Motor neuron (in vitro differentiated cells): ENCODE results near the gene SLC35G6. TPM values are rescaled to one million over a fixed set of nuclear protein-coding genes. Genes with fewer than 3 reads are reported as not detected.

Source experiments
- ATAC-seq, 8 experiments: fragments of 200-7000 bp; cut with Tn5 transposase; replicated peaks in 6 of 8; 2 replicates each; pipeline ENCODE4 v1.8.0; 2021; ENCODE audit warnings: mild to moderate bottlenecking in 8 of 8, moderate library complexity in 8 of 8
- H3K27ac ChIP-seq, 2 donors: fragments of 250-450 bp; sonication (Bioruptor Pico); 2 replicates each; pipeline ENCODE4 v1.9.0; 2021; ENCODE audit warnings: antibody characterized with exemption in 2 of 2, mild to moderate bottlenecking in 2 of 2, moderate library complexity in 1 of 2
- H3K4me1 ChIP-seq, 2 donors: fragments of 250-450 bp; sonication (Bioruptor Pico); replicated peaks in 1 of 2; 2 replicates each; pipeline ENCODE4 v1.6.1; 2021; ENCODE audit warnings: antibody characterized with exemption in 2 of 2, mild to moderate bottlenecking in 2 of 2, moderate library complexity in 1 of 2
- H3K4me3 ChIP-seq, 5 donors: fragments of 250-450 bp; sonication (Bioruptor Pico); 2 replicates each; pipeline ENCODE4 v1.9.0; 2021; ENCODE audit warnings: antibody characterized with exemption in 5 of 5, mild to moderate bottlenecking in 5 of 5, moderate library complexity in 4 of 5
- WGBS, 10 experiments: fragments of 450-650 bp; shearing (Covaris generic); methylation state at CpG; one replicate each; pipeline ENCODE4 v1.0.0; 2022; 5-methylcytosine and 5-hydroxymethylcytosine counted together
- in situ Hi-C, 9 experiments: fragments of 400-800 bp; cut with MboI; loops; one replicate each; pipeline ENCODE4 v1.15.0; 2021; ENCODE audit warnings: low sequenced_read_pairs in 9 of 9, low pct_unique_long_range_greater_than_20kb in 2 of 9; ENCODE audit not compliant: unreplicated experiment in 9 of 9
- total RNA-seq, 8 experiments: library from RNA; unstranded; fragments of 300-600 nt; gene quantifications; 2 replicates each; pipeline versions ENCODE4 v1.2.3 to v1.2.4, GENCODE V29; 2022

Gene SLC35G6
- total RNA-seq, 8 experiments from 2014 or later: 0.49 to 1.9 (median 0.86) TPM

- WGBS, 10 experiments: 0 to 80% (median 33%) methylated on average over 1 to 3 of the region's 3 CpGs; no CpG with 5 or more reads in 2 of the 10 experiments
- Histone ChIP-seq H3K4me3 (peak overlapping the region; percentile 50 to 83 (median 53)), H3K27ac (no peak overlapping the region), H3K4me1 (peaks cover 21 to 27% of the 10 kb centered on the region in 2 donors)
- no peak for ATAC-seq
- in situ Hi-C loops: no loop called here
Observed at GRCh38 chr17:7486181-7486580, 4.9 kb downstream of the SLC35G6 start.

- H3K4me3 ChIP-seq: no peak overlapping the region
- H3K27ac ChIP-seq: no peak overlapping the region
- H3K4me1 ChIP-seq: peaks cover 17 to 18% of the 10 kb centered on the region in 2 donors
- in situ Hi-C loops: no loop called here
- no peak for ATAC-seq
- 56 to 100% (median 92%) methylated on average over 1 to 8 of the region's 8 CpGs; no CpG with 5 or more reads in 1 of the 10 experiments for WGBS, 10 experiments
Observed at GRCh38 chr17:7490144-7490543, 8.9 kb downstream of the SLC35G6 start.

GRCh38 chr17:7491583-7491982 lies 10.3 kb downstream of the SLC35G6 start:
- in situ Hi-C loops: no loop called here
- Histone ChIP-seq H3K4me1 (peaks cover 9 to 10% of the 10 kb centered on the region in 2 donors), H3K4me3 (no peak overlapping the region), H3K27ac (no peak overlapping the region)
- no peak for ATAC-seq
- 86 to 100% (median 100%) methylated on average over 1 of the region's 1 CpG; no CpG with 5 or more reads in 7 of the 10 experiments for WGBS, 10 experiments

- in situ Hi-C loops: no loop called here
- Histone ChIP-seq H3K4me3 (no peak overlapping the region), H3K4me1 (peaks cover 2% of the 10 kb centered on the region in 2 donors), H3K27ac (no peak overlapping the region)
- 80 to 100% (median 93%) methylated on average over 1 to 3 of the region's 3 CpGs; no CpG with 5 or more reads in 1 of the 10 experiments for WGBS, 10 experiments
- ATAC-seq: no peak
Observed at GRCh38 chr17:7493941-7494340, 12.7 kb downstream of the SLC35G6 start.

DNA sequence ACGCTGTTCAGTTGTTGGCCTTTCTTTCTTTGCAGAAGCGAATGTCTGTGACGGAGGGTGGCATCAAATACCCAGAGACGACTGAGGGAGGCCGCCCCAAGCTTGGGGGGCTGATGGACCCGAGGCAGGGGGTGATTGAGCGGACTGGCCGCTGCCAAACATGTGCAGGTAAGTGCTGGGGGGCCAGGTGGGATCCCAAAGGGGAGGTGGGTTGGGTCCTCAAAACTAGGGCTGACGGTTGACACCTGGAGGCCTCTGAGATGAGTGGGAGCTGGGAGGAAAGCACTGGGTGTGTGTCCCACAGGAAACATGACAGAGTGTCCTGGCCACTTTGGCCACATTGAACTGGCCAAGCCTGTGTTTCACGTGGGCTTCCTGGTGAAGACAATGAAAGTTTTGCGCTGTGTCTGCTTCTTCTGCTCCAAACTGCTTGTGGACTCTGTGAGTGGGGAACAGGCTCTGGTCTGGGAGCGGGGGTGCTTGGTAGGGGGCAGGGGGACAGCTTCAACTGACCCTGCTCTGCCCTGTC lies 14.7 kb downstream of the SLC35G6 start:
- no peaks in the 10 kb centered on the region for H3K4me1 ChIP-seq
- in situ Hi-C loops: no loop called here
- 87 to 100% (median 98%) methylated on average over 1 to 7 of the region's 12 CpGs; no CpG with 5 or more reads in 6 of the 10 experiments for WGBS, 10 experiments
- H3K4me3 ChIP-seq: no peak overlapping the region
- ATAC-seq: peak in 3 of 8 experiments; percentile 9 to 30 (median 21)
- no peak overlapping the region for H3K27ac ChIP-seq

DNA sequence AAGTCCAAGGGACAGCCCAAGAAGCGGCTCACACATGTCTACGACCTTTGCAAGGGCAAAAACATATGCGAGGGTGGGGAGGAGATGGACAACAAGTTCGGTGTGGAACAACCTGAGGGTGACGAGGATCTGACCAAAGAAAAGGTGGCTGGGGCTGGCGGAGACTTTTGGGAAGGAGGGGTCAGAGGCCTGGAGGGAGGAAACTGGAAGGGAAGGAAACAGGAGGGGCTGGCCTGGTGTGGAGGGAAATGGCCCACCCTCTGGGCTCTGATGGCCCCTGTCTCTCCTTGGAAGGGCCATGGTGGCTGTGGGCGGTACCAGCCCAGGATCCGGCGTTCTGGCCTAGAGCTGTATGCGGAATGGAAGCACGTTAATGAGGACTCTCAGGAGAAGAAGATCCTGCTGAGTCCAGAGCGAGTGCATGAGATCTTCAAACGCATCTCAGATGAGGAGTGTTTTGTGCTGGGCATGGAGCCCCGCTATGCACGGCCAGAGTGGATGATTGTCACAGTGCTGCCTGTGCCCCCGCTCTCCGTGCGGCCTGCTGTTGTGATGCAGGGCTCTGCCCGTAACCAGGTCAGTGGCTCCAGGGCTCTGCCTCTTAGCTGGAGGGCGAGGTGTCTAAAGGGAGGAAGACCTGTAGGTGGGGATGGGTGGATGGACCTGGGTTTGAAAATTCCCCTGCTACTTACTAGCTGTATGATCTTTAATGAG lies 15.4 kb downstream of the SLC35G6 start:
- in situ Hi-C loops: no loop called here
- Histone ChIP-seq H3K27ac (no peak overlapping the region), H3K4me3 (no peak overlapping the region), H3K4me1 (no peaks in the 10 kb centered on the region)
- ATAC-seq: peak in 7 of 8 experiments; percentile 2 to 31 (median 9)
- WGBS, 10 experiments: 78 to 100% (median 95%) methylated on average over 2 to 6 of the region's 20 CpGs; no CpG with 5 or more reads in 5 of the 10 experiments

GRCh38 chr17:7497228-7497627 lies 16.0 kb downstream of the SLC35G6 start:
- no peak overlapping the region for H3K4me3 ChIP-seq

GRCh38 chr17:7497636-7498035 lies 16.4 kb downstream of the SLC35G6 start:
- 82 to 100% (median 100%) methylated on average over 2 to 4 of the region's 14 CpGs; no CpG with 5 or more reads in 5 of the 10 experiments for WGBS, 10 experiments
- Histone ChIP-seq H3K27ac (no peak overlapping the region), H3K4me3 (no peak overlapping the region), H3K4me1 (no peaks in the 10 kb centered on the region)
- in situ Hi-C loops: no loop called here
- ATAC-seq: peak in 2 of 8 experiments; percentile 4 to 28

More at GRCh38 chr17:7497228-7497627, 16.0 kb downstream of the SLC35G6 start:
- in situ Hi-C loops: no loop called here
- H3K4me1 ChIP-seq: no peaks in the 10 kb centered on the region
- no peak overlapping the region for H3K27ac ChIP-seq
- peak in 6 of 8 experiments; percentile 4 to 57 (median 16) for ATAC-seq
- WGBS, 10 experiments: 80 to 100% (median 96%) methylated on average over 1 to 6 of the region's 10 CpGs; no CpG with 5 or more reads in 6 of the 10 experiments

DNA sequence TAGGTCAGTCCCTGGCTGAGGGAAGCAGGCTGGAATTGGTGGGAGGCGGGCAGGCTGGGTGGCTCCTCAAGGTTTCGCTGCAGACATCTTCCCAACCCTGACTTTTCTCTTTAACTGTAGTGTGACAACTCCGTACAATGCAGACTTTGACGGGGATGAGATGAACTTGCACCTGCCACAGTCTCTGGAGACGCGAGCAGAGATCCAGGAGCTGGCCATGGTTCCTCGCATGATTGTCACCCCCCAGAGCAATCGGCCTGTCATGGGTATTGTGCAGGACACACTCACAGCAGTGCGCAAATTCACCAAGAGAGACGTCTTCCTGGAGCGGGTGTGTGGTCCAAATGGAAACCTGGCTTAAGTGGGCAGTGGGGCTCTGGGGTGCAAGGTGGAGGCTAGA lies 17.9 kb downstream of the SLC35G6 start:
- H3K4me3 ChIP-seq: no peak overlapping the region
- in situ Hi-C loops: no loop called here
- ATAC-seq: no peak
- H3K4me1 ChIP-seq: no peaks in the 10 kb centered on the region
- H3K27ac ChIP-seq: no peak overlapping the region
- WGBS, 10 experiments: 67 to 100% (median 90%) methylated on average over 1 to 10 of the region's 11 CpGs; no CpG with 5 or more reads in 3 of the 10 experiments

GRCh38 chr17:7501729-7502128 lies 20.5 kb downstream of the SLC35G6 start:
- 50 to 100% (median 90%) methylated on average over 1 to 11 of the region's 14 CpGs; no CpG with 5 or more reads in 4 of the 10 experiments for WGBS, 10 experiments
- Histone ChIP-seq H3K27ac (no peak overlapping the region), H3K4me3 (no peak overlapping the region), H3K4me1 (no peaks in the 10 kb centered on the region)
- in situ Hi-C loops: no loop called here
- peak in 1 of 8 experiments; percentile 3 for ATAC-seq

GRCh38 chr17:7502171-7502847 lies 21.1 kb downstream of the SLC35G6 start:
- Histone ChIP-seq H3K4me1 (no peaks in the 10 kb centered on the region), H3K27ac (no peak overlapping the region), H3K4me3 (no peak overlapping the region)
- peak in 3 of 8 experiments; percentile 12 to 20 (median 16) for ATAC-seq
- in situ Hi-C loops: no loop called here
- 89 to 100% (median 92%) methylated on average over 5 to 12 of the region's 20 CpGs; no CpG with 5 or more reads in 6 of the 10 experiments for WGBS, 10 experiments

DNA sequence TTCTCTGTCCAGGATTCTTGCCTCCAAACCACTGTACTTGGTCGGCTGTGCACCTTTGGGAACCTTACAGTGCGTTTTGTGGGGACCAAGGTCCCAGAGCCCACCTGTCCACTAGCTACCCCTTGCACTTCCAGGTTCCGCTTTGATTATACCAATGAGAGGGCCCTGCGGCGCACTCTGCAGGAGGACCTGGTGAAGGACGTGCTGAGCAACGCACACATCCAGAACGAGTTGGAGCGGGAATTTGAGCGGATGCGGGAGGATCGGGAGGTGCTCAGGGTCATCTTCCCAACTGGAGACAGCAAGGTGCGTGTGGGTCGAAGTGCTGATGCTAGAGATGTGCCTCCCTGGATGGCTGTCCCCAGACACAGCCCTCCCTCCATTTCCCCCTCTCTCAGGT lies 21.7 kb downstream of the SLC35G6 start:
- no peak overlapping the region for H3K4me3 ChIP-seq
- 80 to 100% (median 89%) methylated on average over 1 to 11 of the region's 14 CpGs; no CpG with 5 or more reads in 5 of the 10 experiments for WGBS, 10 experiments
- peak in 3 of 8 experiments; percentile 26 to 33 (median 32) for ATAC-seq
- H3K4me1 ChIP-seq: no peaks in the 10 kb centered on the region
- in situ Hi-C loops: no loop called here
- H3K27ac ChIP-seq: no peak overlapping the region

- in situ Hi-C loops: no loop called here
- WGBS, 10 experiments: 91 to 100% (median 96%) methylated on average over 2 to 7 of the region's 8 CpGs; no CpG with 5 or more reads in 5 of the 10 experiments
- H3K4me3 ChIP-seq: no peak overlapping the region
- H3K4me1 ChIP-seq: no peaks in the 10 kb centered on the region
- ATAC-seq: no peak
- H3K27ac ChIP-seq: no peak overlapping the region
Observed at GRCh38 chr17:7503521-7503920, 22.3 kb downstream of the SLC35G6 start.
